Stimulated activated CD4-positive, alpha-beta T cell treated with anti-CD3 and anti-CD28 coated beads, Interleukin-12 subunit alpha, Interleukin-12 subunit beta, amount 100 ng/mL, for 4 hours (primary cell): ENCODE data around the gene MLPH.
"Not testable (repeated sequence)": the region's sequence is repeated elsewhere in the genome, so short reads cannot be mapped to it uniquely, and the experiment has no call there.

Experiments
- DNase-seq: peaks from one replicate; pipeline ENCODE4 v3.0.0-alpha.2; 2020

Gene MLPH

DNA sequence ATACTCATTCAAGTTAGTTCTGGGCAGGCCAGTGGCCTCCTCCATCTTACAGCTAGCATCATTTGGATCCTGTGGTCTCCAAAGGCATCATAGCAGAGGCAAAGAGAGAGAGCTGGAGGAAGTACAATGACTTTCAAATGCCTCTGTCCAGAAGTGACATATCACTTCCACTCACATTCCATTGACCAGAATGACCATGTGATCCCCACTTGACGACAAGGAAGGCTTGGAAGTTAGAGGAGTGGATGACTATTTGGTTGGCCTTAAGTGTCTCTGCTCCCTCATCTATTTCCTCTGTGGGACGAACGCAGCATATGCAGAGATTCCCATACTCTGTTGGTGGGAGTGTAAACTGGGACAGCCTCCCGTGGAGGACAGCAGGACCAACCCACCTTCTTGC, 27.8 kb upstream of the MLPH start:
- DNase-seq, result no peak

GRCh38 chr2:237459741-237460174, 27.3 kb upstream of the MLPH start:
- no peak for DNase-seq

GRCh38 chr2:237464757-237465391, 22.2 kb upstream of the MLPH start:
- DNase-seq, result no peak

DNA sequence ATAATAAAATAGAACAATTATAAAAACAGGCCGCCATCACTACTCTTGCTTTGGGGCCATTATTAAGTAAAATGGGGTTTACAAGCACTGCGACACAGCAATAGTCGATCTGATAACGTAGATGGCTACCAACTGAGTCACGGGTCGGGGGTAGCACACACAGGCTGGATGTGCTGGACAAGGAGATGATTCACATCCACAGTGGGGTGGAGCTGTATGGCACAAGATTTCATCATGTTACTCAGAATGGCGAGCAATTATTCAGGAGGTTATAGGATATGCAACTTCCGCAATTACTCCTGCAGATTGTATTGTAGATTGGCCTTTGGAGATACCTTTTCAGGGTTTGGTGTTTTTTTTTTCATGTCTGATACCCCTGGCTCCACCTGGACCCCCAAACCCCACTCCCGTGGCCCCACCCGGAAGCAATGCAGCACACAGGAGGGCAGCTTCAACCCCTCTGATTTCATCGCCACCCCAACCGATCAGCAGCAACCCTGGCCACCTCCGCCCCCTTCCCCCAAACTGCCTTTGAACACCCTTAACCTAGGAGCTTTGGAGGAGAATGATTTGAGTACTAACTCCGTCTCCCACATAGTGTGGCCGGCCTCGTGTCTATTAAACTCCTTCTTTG, 21.4 kb upstream of the MLPH start:
- no peak for DNase-seq

- no peak for DNase-seq
Measured at GRCh38 chr2:237466211-237466610, 20.8 kb upstream of the MLPH start.

DNA sequence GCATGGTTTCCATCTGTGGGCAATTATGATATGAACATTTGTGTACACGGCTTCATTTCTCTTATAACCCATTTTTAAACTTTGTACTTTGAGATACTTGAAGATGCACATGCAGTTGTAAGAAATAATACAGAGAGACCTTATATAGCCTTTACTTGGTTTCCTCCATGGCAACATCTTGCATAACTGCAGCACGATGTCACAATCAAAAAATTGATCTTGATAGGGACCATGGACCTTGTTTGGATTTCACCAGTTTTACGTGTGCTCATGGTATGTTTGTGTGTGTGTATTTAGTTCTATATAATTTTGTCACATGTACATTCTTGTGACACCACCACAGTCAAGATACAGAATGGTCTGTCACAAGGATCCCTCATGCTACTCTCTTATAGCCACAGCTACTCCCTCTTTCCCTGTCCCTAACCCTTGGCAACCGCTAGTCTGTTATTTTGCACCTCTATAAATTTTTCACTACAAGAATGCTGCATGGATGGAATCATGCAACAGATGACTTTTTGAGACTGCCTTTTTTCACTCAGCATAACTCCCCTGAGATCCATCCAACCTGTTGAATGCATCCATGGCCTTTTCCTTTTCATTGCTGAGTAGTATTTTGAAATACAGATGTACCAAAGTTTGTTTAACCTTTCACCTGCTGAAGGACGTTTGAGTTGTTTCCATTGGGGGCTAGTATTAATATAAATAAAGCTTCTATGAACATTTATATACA, 19.4 kb upstream of the MLPH start:
- DNase-seq, result no peak

- DNase-seq, result not testable (repeated sequence)
Measured at GRCh38 chr2:237469410-237469809, 17.6 kb upstream of the MLPH start.

DNA sequence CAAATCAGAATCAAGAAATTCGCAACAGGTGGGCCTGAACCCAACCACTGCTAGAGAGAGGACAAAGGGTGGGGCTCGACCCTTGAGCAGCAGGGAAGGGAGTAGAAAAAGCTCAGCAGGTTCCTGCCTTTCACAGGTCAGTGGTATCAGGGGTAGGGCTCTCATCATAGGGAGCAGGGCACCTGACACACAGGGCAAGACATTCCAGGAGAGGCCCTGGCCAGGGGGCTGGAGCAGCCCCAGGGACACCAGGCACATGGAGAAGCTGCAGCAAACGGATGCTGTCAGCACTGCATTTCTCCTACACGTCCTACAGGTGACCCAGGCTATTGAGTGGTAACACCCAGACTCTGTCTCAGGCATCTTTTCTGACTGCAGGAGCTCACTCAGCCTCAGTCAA, 17.2 kb upstream of the MLPH start:
- no peak for DNase-seq

DNA sequence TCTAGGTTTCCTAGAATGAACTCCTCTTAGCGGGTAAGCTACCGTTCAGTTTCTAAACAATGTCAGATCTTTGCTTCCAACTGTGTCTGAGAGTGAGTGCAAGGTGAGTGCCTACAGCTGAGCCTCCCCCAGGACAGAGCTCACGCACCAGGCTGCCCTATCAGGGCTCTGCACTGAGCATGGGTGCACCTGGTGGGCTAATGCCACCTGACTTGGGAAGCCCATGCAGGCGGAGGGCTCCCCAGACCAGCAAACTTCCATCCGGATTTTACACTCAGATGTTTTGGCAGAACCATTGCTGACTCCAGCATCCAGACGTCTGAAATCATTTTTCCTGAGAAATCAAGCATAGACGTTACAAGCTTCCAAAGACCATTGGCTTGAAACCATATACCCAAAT, 16.1 kb upstream of the MLPH start:
- DNase-seq, result no peak

GRCh38 chr2:237471438-237472186, 15.4 kb upstream of the MLPH start:
- no peak for DNase-seq

- no peak for DNase-seq
Measured at GRCh38 chr2:237472187-237472712, 14.8 kb upstream of the MLPH start.

- DNase-seq, result no peak
Measured at GRCh38 chr2:237472909-237473877, 13.9 kb upstream of the MLPH start.

GRCh38 chr2:237473878-237474441, 13.1 kb upstream of the MLPH start:
- no peak for DNase-seq

DNA sequence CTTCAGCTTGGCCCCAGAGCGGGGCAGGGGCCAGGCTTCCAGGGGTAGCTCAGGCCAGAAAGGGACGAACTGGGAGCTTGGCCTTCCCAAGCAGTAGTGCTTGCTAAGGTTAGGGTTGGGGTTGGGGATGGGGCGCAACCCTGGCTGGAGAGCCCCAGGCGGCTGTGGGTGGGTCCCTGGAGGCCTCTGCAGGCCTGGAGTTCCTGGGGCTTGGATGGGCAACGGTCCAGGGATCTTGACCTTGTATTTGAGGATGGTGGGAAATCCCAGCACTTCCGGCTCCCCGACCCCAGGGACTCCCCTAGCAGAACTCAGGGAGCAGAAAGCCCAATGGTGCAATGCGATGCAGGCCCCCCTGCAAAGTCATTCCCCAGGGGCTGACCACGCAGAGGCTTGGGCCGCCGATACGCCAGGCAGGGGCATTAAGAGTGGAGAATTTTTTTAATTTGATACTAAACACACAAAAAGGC, 12.6 kb upstream of the MLPH start:
- no peak for DNase-seq

GRCh38 chr2:237474931-237475703, 11.9 kb upstream of the MLPH start:
- DNase-seq, result peak; percentile 79

- DNase-seq, result peak; percentile 26
Measured at GRCh38 chr2:237475704-237476141, 11.3 kb upstream of the MLPH start.

GRCh38 chr2:237478095-237478494, 9.0 kb upstream of the MLPH start:
- no peak for DNase-seq

GRCh38 chr2:237478979-237479378, 8.1 kb upstream of the MLPH start:
- no peak for DNase-seq

DNA sequence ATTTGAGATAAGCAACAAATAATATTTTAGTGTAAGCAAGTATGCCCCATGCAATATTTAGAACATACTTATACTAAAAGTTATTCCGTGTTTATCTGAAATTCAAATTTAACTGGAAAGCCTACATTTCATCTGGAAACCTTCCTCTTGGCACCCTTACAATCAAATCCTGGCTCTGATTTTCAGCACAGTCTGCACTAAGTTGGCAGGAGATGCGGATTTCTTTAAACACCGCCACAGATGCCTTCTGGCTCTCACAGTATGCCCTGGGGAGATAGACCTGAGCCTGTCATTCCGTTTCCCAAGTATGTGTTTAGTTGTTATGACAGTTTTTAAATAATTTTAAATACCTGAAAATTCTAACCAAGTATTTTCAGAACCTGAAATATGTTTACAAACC, 7.3 kb upstream of the MLPH start:
- no peak for DNase-seq

GRCh38 chr2:237480556-237480955, 6.5 kb upstream of the MLPH start:
- no peak for DNase-seq
